ENCODE data around the gene TCF3.

DNA sequence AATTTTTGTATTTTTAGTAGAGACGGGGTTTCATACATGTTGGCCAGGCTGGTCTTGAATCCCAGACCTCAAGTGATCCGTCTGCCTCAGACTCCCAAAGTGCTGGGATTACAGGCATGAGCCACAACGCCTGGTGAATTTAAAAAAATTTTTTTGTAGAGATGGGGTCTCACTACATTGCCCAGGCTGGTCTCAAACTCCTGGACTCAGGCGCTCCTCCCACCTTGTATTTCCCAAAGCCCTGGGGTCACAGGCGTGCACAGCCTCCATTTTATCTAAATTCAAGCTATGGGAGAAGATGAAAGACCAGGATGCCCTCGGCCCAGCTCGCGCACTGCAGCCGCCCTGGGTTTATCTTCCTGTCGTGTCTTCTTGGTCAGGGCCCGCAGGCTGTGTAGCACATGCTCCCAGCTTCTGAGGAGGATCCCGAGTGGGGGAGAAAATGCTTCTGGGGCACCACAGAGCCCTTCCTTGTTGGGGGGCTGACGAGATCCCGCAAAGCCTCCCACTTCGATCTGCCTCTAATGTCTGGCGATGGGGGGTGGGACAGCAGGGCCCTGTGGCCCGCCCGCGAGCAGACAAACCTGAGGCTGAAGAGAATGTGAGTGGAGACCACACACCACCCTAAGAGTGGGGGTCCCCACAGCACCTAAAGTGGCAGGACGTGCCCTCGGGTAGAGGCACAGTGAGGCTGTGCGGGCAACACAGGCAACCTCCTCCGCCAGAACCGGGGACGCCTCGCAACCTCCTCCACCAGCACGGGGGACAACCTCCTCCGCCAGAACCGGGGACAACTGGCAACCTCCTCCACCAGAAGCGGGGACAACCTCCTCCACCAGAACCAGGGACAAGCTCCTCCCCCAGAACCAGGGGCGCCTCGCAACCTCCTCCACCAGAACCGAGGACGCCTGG is 15.8 kb downstream of the TCF3 start:
- TF ChIP-seq RAD21 (IDR thresholded peaks at IDR 0.05; ENCODE audit: low read depth) (no peak), TAF1 (IDR thresholded peaks at IDR 0.05; ENCODE audit: low read depth) (no peak), MAX (IDR thresholded peaks at IDR 0.05) (no peak), REST (IDR thresholded peaks at IDR 0.05; ENCODE audit: low read depth) (no peak), USF1 (IDR thresholded peaks at IDR 0.05) (no peak), EP300 (IDR thresholded peaks at IDR 0.05; ENCODE audit: borderline replicate concordance) (no peak), TCF12 (IDR thresholded peaks at IDR 0.05; ENCODE audit: low read depth) (no peak), ZBTB7A (IDR thresholded peaks at IDR 0.05; ENCODE audit: low read depth) (no peak)

All from Ishikawa (cell line).